Hepatocyte (in vitro differentiated cells): Measurements from ENCODE around the gene AAK1. TPM values are rescaled to one million over a fixed set of nuclear protein-coding genes. Genes with fewer than 3 reads are reported as not detected.
"Not testable (repeated sequence)": the region's sequence is repeated elsewhere in the genome, so short reads cannot be mapped to it uniquely, and the experiment has no call there.

Source experiments
- DNase-seq: peaks from one replicate; pipeline ENCODE4 v3.0.0-alpha.2; 2016; ENCODE audit warnings: low spot score
- H2AFZ ChIP-seq: fragments of 200-600 bp; sonication (generic); 2 replicates; pipeline ENCODE4 v1.6.0; 2016; ENCODE audit warnings: antibody characterized with exemption, mild to moderate bottlenecking
- H3K27ac ChIP-seq: fragments of 200-600 bp; sonication (generic); 2 replicates; pipeline ENCODE4 v1.5.1; 2016; ENCODE audit warnings: mild to moderate bottlenecking
- H3K27me3 ChIP-seq: fragments of 200-600 bp; sonication (generic); 2 replicates; pipeline ENCODE4 v1.6.1; 2016
- H3K36me3 ChIP-seq: fragments of 200-600 bp; sonication (generic); replicated peaks from 2 replicates; pipeline ENCODE4 v1.5.1; 2016; ENCODE audit warnings: low read depth; ENCODE audit not compliant: insufficient read depth
- H3K4me1 ChIP-seq: fragments of 200-600 bp; sonication (generic); 2 replicates; pipeline ENCODE4 v1.5.1; 2016; ENCODE audit warnings: mild to moderate bottlenecking, moderate library complexity; ENCODE audit not compliant: insufficient read depth
- H3K4me2 ChIP-seq: fragments of 200-600 bp; sonication (generic); 2 replicates; pipeline ENCODE4 v1.6.0; 2016
- H3K4me3 ChIP-seq: fragments of 200-600 bp; sonication (generic); 2 replicates; pipeline ENCODE4 v1.5.1; 2016; ENCODE audit warnings: mild to moderate bottlenecking
- H3K79me2 ChIP-seq: fragments of 200-600 bp; sonication (generic); 2 replicates; pipeline ENCODE4 v1.6.0; 2017; ENCODE audit warnings: mild to moderate bottlenecking
- H3K9me2 ChIP-seq: fragments of 200-600 bp; sonication (generic); replicated peaks from 2 replicates; pipeline ENCODE4 v1.6.0; 2017; ENCODE audit warnings: mild to moderate bottlenecking; ENCODE audit not compliant: insufficient read depth
- H3K9me3 ChIP-seq: fragments of 200-600 bp; sonication (generic); 2 replicates; pipeline ENCODE4 v1.5.1; 2016; ENCODE audit warnings: low read depth, mild to moderate bottlenecking
- H4K20me1 ChIP-seq: fragments of 200-600 bp; sonication (generic); 2 replicates; pipeline ENCODE4 v1.6.0; 2016; ENCODE audit warnings: mild to moderate bottlenecking; ENCODE audit not compliant: insufficient read depth, poor library complexity, severe bottlenecking
- EZH2 ChIP-seq: fragments of 200-600 bp; sonication (generic); IDR thresholded peaks from 2 replicates; pipeline ENCODE4 v1.6.1; 2016; ENCODE audit warnings: antibody characterized with exemption, mild to moderate bottlenecking, borderline replicate concordance
- EZH2phosphoT487 ChIP-seq: fragments of 200-600 bp; sonication (generic); IDR thresholded peaks from one replicate; pipeline ENCODE4 v1.6.1; 2018; ENCODE audit warnings: antibody characterized with exemption, mild to moderate bottlenecking, low read depth, moderate library complexity; ENCODE audit not compliant: unreplicated experiment, severe bottlenecking
- WGBS: methylation state at CpG from one replicate; pipeline ENCODE4 v1.1.6; 2016; ENCODE audit warnings: low lambda C conversion rate; ENCODE audit errors: missing lambda C conversion rate; 5-methylcytosine and 5-hydroxymethylcytosine counted together
- polyA plus RNA-seq: library from polyadenylated mRNA; unstranded; fragments of >200 nt; fragmentation: Nextera tagmentation; extraction: Ambion mirVana; gene quantifications from 2 replicates; pipeline ENCODE4 v1.2.1, GENCODE V29; 2016
- total RNA-seq: library from RNA; depleted of rRNA; stranded (reverse); fragments of >200 nt; gene quantifications from 2 replicates; pipeline ENCODE4 v1.2.3, GENCODE V29; 2014
- TF ChIP-seq, protein P1 (sequence below): fragments of 200-600 bp; sonication (generic); IDR thresholded peaks from 2 replicates; pipeline ENCODE4 v1.5.1; 2016; ENCODE audit warnings: antibody characterized with exemption, mild to moderate bottlenecking; ENCODE audit not compliant: poor library complexity

The AAK1 gene
- total and polyA plus RNA-seq, 2 experiments from 2014 or later = 30.1 to 30.8 TPM

- WGBS = 96% methylated on average over 7 of the region's 7 CpGs
- no peak overlapping the region for H2AFZ ChIP-seq
- H3K27me3 ChIP-seq = no peaks in the 10 kb centered on the region
- no peaks in the 10 kb centered on the region for H3K9me3 ChIP-seq
- H3K9me2 ChIP-seq = no peaks in the 10 kb centered on the region
- H4K20me1 ChIP-seq = no peaks in the 10 kb centered on the region
- peaks cover 4% of the 10 kb centered on the region for H3K4me1 ChIP-seq
- DNase-seq = no peak
- no peak overlapping the region for H3K4me3 ChIP-seq
- peaks cover 44% of the 10 kb centered on the region for H3K79me2 ChIP-seq
- H3K27ac ChIP-seq = no peak overlapping the region
- H3K36me3 ChIP-seq = no peaks in the 10 kb centered on the region
- no peak overlapping the region for H3K4me2 ChIP-seq
- TF ChIP-seq EZH2phosphoT487 (no peak), EZH2 (no peak)
- TF ChIP-seq, protein P1, sequence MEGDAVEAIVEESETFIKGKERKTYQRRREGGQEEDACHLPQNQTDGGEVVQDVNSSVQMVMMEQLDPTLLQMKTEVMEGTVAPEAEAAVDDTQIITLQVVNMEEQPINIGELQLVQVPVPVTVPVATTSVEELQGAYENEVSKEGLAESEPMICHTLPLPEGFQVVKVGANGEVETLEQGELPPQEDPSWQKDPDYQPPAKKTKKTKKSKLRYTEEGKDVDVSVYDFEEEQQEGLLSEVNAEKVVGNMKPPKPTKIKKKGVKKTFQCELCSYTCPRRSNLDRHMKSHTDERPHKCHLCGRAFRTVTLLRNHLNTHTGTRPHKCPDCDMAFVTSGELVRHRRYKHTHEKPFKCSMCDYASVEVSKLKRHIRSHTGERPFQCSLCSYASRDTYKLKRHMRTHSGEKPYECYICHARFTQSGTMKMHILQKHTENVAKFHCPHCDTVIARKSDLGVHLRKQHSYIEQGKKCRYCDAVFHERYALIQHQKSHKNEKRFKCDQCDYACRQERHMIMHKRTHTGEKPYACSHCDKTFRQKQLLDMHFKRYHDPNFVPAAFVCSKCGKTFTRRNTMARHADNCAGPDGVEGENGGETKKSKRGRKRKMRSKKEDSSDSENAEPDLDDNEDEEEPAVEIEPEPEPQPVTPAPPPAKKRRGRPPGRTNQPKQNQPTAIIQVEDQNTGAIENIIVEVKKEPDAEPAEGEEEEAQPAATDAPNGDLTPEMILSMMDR = no peak
These were observed 89.5 kb downstream of the AAK1 start for GRCh38 chr2:69553991-69554390.

- 94% methylated on average over 12 of the region's 12 CpGs for WGBS
- DNase-seq, H2AFZ ChIP-seq, H3K27me3 ChIP-seq, H3K4me3 ChIP-seq, H3K9me2 ChIP-seq, H3K9me3 ChIP-seq, H4K20me1 ChIP-seq, H3K4me2 ChIP-seq, H3K4me1 ChIP-seq, H3K36me3 ChIP-seq: not testable (repeated sequence)
- Histone ChIP-seq H3K79me2 (peaks cover 45% of the 10 kb centered on the region), H3K27ac (peak overlapping the region; percentile 65)
These were observed 93.0 kb downstream of the AAK1 start for GRCh38 chr2:69550511-69550910.

DNA sequence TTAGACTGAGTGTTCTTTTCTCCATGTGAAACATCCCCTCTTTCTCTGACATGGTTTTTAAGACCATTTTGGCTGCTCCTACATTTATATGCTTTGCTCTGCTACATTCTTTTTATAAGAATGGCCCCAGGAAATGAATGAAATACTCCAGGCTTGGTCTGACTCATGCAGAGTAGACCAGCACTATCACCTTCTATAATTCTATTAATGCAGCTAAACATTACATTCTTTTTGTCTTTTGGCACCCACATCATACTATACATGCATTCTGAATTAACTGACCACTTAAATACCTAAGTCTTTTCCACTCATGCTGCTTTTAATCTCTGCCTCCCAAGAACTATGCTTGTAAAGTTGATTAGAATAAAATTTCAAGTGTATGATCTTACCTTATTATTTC lies 94.1 kb downstream of the AAK1 start:
- TF ChIP-seq EZH2 = no peak
- TF ChIP-seq, protein P1 = no peak
- TF ChIP-seq EZH2phosphoT487 = no peak
- no peaks in the 10 kb centered on the region for H3K27me3 ChIP-seq
- H3K9me2 ChIP-seq = no peaks in the 10 kb centered on the region
- no peaks in the 10 kb centered on the region for H3K36me3 ChIP-seq
- no peak overlapping the region for H3K4me3 ChIP-seq
- H2AFZ ChIP-seq = no peak overlapping the region
- H3K4me1 ChIP-seq = peaks cover 4% of the 10 kb centered on the region
- H3K27ac ChIP-seq = peak overlapping the region; percentile 45
- no peaks in the 10 kb centered on the region for H4K20me1 ChIP-seq
- H3K4me2 ChIP-seq = peak overlapping the region; percentile 11
- no peak for DNase-seq
- H3K79me2 ChIP-seq = peaks cover 53% of the 10 kb centered on the region
- no peaks in the 10 kb centered on the region for H3K9me3 ChIP-seq

DNA sequence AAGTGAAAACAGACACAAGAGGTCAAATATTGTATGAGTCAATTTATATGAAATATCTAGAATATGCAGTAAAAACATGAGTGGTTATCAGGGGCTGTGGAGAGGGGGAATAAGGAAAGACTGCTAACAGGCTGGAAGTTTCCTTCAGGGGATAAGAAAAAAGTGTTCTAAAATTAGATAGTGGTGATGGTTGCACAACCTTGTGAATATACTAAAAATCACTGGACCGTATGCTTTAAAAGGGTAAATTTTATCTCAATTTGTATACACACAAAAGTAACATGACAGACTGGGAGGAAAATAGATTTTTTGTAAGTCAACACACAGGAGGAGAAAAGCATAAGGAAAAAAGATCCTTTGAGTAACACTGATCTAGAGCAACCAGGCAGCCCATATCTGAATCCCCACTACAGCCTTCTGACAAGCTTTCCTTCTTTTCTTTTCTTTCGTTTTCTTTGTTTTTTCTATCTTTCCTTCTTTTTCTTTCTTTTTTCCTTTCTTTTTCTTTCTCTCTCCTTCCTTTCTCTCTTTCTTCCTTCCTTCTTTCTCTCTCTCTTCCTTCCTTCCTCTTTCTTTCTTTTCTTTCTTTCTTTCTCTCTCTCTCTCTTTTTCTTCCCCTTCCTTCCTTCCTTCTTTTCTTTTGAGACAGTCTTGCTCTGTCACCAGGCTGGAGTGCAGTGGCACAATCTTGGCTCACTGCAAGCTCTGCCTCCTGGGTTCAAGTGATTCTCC lies 95.4 kb downstream of the AAK1 start:
- H3K4me1 ChIP-seq = peaks cover 4% of the 10 kb centered on the region
- H4K20me1 ChIP-seq = no peaks in the 10 kb centered on the region
- H3K4me2 ChIP-seq = no peak overlapping the region
- no peak overlapping the region for H2AFZ ChIP-seq
- H3K36me3 ChIP-seq = no peaks in the 10 kb centered on the region
- no peak overlapping the region for H3K27ac ChIP-seq
- TF ChIP-seq EZH2phosphoT487 (no peak), EZH2 (no peak)
- TF ChIP-seq, protein P1 = no peak
- H3K4me3 ChIP-seq = no peak overlapping the region
- H3K9me2 ChIP-seq = no peaks in the 10 kb centered on the region
- no peaks in the 10 kb centered on the region for H3K9me3 ChIP-seq
- DNase-seq = no peak
- no peaks in the 10 kb centered on the region for H3K27me3 ChIP-seq
- WGBS = 92% methylated on average over 2 of the region's 2 CpGs
- peaks cover 56% of the 10 kb centered on the region for H3K79me2 ChIP-seq
